GM18870 (cell line): ENCODE measurements around the gene TNKS1BP1.

Experiments used
- ATAC-seq: cut with Tn5 transposase; IDR thresholded peaks from one replicate; pipeline ENCODE4 v1.9.1; 2021; ENCODE audit warnings: moderate library complexity; ENCODE audit not compliant: unreplicated experiment

Gene TNKS1BP1

DNA sequence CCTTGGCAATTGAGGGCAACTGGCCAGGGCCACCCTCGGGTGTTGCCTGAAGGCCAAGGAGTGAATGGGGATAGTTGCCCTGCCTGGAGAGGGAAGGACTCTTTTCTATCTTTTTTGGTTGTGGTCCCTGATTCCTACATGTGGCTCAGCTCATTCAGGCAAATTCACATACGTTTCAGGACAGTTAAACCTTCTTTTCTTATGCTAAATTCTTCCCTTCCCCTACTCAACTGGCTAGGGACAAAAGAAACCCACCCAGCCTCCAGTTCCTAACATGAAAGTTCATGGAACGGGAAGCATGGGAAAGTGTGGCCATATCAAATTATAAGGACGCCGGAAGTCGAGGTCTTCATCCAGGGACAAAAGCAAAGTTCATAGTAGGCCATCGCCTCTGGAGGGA lies 61.4 kb downstream of the TNKS1BP1 start:
- no peak for ATAC-seq

DNA sequence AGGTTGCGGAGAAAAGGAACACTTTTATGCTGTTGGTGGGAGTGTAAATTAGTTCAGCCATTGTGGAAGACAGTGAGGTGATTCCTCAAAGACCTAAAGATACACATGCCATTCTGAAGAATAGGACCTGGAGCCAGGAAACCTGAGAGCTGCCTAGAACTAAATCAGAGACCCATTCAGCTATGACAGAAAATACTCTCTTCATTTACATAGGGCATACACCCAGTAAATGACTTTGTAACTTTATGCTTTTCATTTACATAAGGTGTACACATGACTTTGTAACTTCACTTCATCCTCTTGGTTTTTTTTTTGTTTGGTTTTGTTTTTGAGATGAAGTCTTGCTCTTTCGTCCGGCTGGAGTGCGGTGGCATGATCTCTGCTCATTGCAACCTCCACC lies 62.6 kb downstream of the TNKS1BP1 start:
- no peak for ATAC-seq

DNA sequence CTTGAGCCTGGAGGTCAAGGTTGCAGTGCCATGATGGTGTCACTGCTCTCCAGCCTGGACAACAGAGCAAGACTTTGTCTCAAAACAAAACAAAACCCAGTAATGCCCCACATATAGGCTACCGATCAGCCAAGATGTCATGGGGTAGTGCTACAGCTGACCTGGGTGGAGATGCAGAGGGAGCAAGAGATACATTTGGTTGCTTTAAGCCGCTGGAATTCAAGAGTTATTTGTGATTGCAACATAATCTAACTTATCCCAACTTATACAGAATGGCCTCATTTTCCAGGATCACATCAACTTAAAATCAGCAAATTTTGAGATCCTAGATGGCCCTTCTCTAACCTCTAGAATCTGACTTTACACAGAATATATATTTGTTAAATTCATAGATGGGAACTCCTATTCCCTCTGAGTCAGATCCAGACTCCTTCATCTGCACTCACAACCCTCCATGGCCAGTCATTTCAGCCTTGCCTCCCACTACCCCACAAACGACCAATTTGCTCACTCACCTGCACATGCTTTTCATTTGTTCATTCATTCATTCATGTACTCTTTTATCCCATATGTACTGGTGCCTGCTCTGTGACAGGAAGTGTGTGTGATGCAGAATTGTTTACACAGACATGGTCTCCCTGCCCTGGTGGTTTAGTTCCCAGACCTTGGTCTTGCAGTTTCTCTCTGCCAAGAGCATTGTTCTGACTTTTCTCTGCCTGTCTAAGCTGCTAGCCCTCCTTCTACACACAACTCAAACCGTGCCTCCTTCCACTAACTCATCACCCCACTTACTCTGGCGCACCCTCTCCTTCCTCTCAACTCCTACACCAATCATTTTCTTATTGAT lies 63.6 kb downstream of the TNKS1BP1 start:
- ATAC-seq = peak; percentile 65

DNA sequence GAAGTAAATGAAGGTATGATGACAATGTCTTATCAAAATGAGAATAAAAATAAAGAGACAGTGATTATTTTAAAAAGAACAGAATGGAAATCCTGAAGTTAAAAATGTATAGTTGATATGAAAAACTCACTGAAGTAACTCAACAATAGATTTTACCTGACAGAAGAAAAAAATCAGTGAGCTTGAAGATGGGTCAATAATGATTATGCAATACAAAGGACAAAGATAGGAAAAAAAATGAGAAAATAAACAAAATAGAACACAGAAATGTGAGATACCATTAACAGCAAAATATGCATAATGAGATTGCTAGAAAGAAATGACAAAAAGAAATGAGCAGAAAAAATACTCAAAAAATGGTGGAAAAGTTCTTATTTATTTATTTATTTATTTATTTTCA lies 68.6 kb downstream of the TNKS1BP1 start:
- no peak for ATAC-seq

DNA sequence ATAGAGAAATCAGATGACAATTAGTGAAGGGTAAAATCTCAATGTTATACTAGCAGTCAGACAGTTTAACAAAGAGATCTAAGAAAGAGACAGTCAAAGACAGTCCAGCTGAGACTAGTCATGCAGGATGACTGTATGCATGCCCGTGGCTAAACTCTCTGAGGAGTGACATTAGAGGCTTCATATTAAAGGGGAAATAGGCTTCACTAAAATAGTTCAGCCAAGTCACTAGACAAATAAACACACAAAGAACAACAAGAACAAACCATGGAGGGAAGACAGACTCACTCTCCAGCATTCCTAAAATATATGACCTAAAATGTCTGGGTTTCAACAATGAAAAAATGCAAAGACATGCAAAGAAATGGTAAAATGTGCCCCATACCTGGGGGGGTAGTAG lies 69.1 kb downstream of the TNKS1BP1 start:
- no peak for ATAC-seq

DNA sequence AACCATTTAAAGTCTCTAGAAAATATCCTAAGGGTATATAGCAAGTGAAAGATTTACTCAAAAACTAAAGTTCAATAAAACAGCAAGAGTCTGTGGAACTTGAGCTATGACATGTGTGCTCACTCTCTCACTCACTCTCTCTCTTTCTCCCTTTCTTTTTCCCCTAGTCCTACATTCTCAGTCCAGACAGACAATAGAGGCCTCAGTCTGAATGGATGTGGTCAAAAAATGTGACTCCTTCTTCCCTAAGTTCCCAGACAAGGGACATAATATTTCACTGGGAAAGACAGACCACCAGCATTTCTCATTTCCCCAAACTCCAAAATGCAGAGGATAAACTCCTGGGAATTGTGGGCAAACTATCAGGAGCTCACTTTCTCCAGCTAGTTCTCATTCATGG lies 70.1 kb downstream of the TNKS1BP1 start:
- ATAC-seq = no peak

DNA sequence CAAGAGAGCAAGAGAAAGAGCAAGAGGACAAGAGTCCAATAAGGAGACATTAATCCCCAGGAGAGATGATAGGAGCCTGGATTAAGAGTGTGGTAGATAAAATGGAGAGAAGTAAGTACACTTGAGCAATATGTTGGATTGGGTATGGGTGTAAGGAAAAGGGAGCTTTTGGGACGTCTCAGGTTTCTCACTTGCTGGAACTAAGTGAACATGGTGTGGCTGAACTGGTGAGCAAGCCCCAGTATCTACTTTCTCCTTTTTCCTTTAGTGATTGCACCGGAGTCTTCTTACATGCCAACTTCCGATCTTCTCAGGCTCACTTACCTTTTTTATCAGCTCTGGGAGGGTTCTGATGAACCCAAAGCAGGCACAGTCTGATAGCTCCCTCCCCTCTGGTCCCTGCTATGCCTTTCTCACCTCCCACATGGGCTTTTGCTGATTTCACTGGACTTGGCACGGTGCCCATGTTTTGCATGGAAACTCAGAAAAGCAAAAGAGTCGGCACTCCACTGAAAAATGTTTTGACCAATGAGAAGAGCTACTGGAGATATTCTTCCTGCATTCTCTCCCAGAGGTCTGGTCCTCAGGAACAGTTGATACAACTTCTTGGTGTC lies 73.2 kb downstream of the TNKS1BP1 start:
- no peak for ATAC-seq

DNA sequence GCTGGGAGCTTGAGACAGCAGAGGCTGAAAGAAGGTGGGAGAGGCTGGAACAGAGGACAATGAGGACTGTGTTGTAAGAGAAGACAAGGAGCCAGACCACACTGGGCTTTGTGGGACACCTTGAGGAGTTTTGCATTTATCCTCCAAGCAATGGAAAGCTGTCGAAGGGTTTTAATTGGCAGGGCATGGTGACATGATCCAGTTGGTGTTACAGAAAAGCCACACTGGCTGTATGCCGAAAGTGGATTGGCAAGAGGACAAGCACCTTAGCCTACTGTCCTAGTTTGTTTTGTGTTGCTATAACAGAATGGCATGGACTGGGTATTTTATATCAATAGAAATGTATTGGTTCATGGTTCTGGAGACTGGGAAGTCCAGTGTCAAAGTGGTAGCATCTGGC lies 73.7 kb downstream of the TNKS1BP1 start:
- no peak for ATAC-seq
